Subcutaneous preadipocyte (primary cell): ENCODE results near the gene CCDC74A. TPM values are rescaled to one million over a fixed set of nuclear protein-coding genes. Genes with fewer than 3 reads are reported as not detected.

ENCODE experiments used
- total RNA-seq: library from RNA; depleted of rRNA; stranded (reverse); fragments of >200 nt; gene quantifications from 2 replicates; pipeline ENCODE4 v1.2.3, GENCODE V29; 2012

The CCDC74A gene
- total RNA-seq: 5.9 and 6.6 TPM in 2 replicates

DNA sequence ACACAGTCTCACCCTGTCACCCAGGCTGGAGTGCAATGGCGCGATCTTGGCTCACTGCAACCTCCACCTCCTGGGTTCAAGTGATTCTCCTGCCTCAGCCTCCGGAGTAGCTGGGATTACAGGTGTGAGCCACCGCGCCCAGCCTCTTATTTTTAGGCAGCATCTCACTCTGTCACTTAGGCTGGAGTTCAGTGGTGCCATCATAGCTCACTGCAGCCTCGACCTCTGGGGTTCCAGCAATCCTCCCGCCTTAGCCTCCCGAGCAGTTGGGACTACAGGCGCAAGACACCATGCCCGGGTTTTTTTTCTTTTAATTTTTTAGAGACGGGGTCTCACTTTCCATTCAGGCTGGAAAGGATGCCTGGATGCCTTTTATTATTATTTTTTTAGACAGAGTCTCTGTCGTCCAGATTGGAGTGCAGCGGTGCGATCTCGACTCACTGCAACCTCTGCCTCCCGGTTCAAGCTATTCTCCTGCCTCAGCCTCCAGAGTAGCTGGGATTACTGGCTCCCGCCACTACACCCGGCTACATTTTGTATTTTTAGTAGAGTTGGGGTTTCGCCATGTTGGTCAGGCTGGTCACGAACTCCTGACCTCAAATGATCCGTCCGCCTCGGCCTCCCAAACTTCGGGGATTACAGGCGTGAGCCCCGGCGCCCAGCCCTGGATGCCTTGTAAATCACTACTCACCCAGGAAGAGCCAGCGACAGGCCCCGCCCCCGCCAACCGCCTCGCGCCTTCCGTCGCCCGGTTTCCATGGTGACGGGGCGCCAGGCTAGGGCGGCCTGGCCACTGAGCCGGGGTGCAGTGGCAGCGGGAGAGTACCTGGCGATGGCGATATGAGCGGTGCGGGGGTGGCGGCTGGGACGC lies at the start of gene CCDC74A:
CCDC74A (plus strand) TSS at position 758 of the 871 bp plus-strand sequence; CDS start at position 841, 83 bp downstream.

GRCh38 chr2:131492015-131492417 lies 35.7 kb upstream of the CCDC74A start, which contains the start of gene MZT2A:
Gene MZT2A (minus strand): TSS chr2:131492397. CDS start chr2:131492376, 21 bp downstream.

Other genes starting within 250 kb of the CCDC74A start
- gene RAB6D, start 163.7 kb upstream of the CCDC74A start, total RNA-seq: under 0.01 TPM in 1 of 2 replicates, not detected in the other
- gene TUBA3D, start 51.8 kb upstream of the CCDC74A start, total RNA-seq: not detected in 2 replicates
- gene MZT2A, start 35.5 kb upstream of the CCDC74A start, total RNA-seq: 45.2 and 89.7 TPM in 2 replicates